Glomerular visceral epithelial cell (primary cell): Measurements from ENCODE around the gene LRRIQ3.
"Not testable (repeated sequence)": the region's sequence is repeated elsewhere in the genome, so short reads cannot be mapped to it uniquely, and the experiment has no call there.

ENCODE experiments used
- DNase-seq: peaks from one replicate; pipeline ENCODE4 v3.0.0-alpha.2; 2016; ENCODE audit errors: extremely low spot score

Gene LRRIQ3, protein sequence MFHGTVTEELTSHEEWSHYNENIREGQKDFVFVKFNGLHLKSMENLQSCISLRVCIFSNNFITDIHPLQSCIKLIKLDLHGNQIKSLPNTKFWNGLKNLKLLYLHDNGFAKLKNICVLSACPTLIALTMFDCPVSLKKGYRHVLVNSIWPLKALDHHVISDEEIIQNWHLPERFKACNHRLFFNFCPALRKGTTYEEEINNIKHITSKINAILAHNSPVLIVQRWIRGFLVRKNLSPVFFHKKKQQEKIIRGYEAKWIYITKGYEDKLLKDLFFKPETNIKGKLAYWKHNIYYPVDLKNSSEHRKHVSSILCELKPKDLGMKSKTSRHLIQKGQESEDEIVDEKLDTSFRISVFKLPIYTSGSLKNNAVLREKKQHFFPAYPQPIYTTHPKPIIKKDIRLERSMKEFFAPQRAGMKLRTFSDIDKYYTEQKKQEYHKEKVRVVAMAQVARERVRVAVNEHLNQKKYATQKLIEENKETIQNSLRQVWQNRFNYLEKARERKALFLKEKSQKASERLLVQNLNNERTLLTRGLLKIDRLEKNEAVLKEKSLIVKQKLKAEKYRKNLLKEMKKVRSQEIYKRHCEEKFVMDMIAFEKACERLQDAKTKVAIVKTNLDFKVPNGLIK

DNA sequence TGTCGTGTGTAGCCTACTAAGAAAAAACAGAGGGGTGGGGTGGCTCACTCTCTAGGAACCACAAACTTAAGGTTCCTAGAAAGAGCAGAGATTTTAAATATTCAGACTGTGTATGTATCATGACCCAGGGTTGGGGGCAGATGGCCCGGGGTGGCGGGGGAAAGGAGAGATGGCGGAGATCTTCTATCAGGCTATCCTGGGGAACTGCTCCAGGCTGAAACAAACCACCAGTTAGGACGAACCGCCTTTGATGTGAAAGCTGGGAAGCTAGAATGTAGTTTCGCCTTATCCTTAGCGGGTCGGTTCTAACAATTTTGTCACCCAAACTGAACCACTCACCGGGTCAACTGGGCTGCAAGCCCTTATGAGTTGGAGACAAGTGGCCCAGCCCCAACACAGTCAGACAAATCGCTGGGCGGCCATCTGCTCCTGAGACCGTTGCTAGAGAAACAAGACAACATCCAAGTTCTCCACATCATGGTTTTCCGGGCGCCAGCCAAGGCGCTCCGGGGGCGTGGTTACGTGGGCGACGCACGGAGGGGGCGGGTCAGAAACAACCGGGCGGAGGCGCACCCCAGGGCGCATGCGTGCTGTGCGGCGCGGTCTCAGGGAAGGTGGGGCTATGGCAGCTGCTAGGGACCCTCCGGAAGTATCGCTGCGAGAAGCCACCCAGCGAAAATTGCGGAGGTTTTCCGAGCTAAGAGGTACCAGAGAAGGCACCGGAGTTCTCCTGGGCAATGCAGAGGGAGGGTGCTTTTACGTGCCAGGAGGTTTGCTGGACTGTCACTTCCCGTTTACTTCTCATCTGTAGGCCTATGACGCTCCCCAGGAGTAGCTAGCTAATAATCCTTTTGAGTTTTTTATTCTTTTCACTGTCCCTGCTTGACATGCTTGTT is at the start of gene LRRIQ3, which contains the start of gene FPGT:
Gene LRRIQ3 (minus strand): TSS at position 520 of the 896 bp plus-strand sequence. CDS start 14,492 bp downstream, outside the sequence.
Gene FPGT (plus strand): TSS at position 586 of the 896 bp plus-strand sequence. CDS start 37 bp downstream, at position 623.
- DNase-seq, result peak; percentile 98

DNA sequence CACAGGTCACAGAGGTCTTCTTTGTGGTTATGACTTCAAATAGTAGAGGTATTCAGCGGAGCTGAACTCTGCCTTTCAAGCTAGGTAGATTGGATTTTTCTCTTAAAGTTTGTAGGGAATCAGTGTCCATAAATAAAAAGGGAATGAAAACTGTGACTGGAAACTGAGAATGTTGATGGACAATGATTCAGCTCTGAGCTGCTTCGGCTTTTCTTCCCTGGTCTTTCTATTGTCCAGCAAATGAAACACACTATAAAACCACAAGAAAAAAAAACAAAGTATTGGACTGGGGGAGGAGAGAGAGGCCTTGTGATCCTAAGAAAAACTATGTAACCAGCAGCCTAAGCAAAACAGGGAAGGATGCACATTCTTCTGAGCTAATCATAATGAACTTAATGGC is 48.3 kb upstream of the LRRIQ3 start:
- DNase-seq, result peak; percentile 48

DNA sequence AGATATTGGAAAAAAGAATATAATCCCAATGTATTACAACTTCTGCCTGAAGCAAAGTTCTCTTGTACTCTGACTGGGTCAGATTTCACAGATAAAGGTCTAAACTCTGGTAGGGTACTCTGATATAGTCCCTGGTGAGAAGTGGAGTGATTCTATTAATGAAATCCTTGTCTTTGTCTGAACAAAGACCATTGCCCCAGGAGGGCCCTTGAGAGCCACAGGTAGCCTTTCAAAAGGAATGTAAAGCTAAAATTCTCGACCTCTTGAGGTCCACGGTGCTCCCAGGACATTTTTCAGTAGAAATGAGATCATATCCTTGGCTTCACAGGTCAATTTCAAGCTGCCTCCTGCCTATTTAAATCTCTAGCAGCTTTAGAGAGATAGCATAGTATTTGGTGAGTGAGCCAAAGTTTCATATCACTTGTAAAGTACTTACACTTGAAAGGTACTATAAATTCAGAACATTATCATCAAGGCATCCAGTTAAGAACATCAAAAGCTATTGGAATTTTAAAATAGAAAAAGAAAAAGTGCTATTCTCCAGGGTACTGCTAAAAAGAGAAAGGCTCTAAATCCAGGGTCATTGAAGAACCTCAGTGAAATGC is 47.3 kb upstream of the LRRIQ3 start:
- no peak for DNase-seq

DNA sequence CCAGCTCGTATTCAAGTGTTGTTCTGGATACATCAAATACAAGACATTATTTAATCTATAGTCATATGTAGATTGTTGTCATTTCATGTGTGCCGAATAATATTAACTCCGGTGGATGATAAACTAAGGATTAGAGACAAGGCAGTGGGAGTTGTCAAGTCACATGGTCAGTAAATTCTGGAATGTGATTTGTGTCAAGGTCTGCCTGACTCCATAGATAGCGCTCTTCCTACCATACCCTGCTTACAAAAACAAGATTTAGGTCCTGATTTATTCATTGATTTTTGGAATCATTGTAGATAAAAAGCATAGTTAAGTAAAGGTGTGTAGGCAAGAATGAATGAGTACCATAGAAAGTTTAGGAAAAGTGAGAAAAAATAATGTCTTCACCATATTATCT is 39.8 kb upstream of the LRRIQ3 start:
- no peak for DNase-seq

DNA sequence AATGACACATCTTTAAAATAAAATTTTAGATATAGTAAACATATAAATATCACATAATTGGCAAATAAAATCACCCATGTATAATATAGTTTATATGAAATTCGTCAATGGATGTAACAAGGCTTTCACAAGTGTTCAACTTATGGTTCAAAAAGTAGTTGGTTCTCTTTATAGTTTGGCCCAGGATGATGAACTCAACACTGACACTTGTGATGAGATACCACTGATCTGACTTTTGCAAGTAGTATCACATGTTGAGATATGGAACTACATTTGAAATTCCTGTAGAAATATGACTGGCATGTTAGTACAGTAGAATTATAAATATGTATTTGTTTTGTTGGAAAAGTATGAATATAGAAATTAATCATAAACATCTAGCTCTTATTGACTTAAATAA is 39.1 kb upstream of the LRRIQ3 start:
- no peak for DNase-seq

DNA sequence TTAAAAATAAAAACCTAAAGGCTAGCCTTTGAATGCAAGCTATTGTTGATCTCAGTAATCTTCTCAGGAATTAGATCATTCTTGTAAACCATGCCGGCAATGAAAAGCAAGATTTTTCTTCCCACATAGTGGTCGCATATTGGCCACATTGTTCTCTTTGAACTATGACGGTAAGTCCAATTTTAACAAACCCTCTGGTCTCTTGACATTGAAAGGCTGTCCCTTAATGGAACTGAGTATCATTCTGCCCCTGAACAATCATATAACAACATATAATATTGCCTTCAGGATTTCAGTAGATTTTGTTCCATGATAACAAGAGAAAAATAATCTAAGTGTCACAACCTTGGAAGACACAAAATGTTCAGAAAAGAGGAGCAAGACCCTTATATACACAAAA is 38.5 kb upstream of the LRRIQ3 start:
- DNase-seq, result no peak

DNA sequence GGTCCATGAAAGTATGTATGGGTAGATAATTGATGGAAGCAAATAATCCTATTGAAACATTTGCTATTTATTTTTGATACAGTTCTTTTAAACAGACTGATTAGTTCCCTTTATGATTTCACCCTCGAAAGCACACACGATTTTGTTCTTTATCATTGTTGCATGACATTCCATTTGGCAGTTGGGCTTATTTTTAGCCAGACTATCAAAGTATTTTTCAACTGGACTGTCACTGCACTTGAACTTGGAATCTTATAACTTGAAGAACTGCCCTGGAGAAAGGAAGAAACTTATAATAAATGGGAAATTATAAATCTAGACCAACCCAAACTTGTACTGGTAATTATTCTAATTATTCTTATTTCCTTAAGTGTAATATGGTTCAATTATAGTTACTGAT is 37.2 kb upstream of the LRRIQ3 start, which contains the start of gene TNNI3K:
Gene TNNI3K (plus strand): TSS at position 235 of the 400 bp plus-strand sequence. CDS start 65 bp downstream, at position 300.
- no peak for DNase-seq

DNA sequence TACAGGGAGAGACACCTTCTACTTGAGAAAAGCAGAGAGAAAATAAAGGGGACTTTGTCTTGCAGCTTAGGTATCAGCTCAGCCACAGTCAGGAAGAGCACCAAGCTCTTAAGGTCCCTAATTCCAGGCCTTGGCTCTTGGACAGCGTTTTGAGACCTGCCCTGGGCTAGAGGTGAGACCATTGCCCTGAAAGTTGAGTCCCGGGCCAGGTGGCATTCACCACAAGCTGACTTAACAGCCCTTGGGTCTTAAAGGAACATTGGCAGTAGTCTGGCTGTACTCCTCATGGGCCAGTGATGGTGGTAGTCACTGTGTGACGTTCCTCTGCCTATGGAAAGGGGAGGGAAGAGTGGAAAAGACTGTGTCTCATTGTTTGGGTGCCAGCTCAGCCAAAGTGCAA is 25.5 kb upstream of the LRRIQ3 start:
- no peak for DNase-seq

DNA sequence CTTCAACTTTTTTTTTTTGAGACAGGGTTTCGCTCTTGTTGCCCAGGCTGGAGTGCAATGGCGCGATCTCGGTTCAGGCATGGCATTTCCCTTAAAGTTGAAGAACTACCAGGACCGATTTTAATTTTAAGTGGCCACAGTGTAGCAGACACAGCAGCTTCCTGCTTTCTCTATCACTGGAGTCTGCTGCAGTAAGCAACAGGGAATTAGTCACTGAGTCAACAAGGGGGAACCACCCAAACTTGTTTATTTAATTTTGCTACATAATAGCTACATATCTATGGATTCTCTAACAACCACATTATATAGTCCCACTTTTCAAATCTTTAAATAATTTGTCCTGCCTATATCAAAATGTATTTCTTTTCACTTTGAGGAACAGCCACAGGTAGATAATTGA is 24.7 kb upstream of the LRRIQ3 start:
- DNase-seq, result no peak

DNA sequence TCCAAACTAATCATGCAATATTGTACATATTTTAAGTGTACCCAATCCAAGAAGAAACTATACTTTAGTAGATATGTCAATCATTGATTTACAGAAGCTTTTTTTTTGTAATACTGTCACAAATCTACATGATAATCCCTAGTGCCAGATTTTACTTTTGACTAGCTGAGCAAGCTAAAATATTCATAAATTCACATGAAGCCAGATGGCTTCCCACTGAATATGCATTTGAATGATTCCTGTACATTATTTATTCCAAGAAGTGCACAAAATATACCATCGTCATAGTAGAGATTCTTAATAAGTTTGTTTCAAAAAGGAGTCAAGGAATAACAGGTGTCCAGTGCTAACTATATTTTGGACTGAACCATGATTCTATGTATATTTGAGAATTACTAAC is 17.3 kb upstream of the LRRIQ3 start:
- DNase-seq, result no peak

DNA sequence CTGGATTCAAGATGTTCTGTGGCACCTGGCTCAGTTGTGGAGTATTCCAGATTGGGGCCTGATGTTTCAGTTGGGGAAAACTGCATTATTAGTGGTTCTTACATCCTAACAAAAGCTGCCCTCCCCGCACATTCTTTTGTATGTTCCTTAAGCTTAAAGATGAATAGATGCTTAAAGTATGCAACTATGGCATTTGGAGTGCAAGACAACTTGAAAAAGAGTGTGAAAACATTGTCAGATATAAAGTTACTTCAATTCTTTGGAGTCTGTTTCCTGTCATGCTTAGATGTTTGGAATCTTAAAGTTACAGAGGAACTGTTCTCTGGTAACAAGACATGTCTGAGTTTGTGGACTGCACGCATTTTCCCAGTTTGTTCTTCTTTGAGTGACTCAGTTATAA is 7.3 kb upstream of the LRRIQ3 start:
- DNase-seq, result no peak

DNA sequence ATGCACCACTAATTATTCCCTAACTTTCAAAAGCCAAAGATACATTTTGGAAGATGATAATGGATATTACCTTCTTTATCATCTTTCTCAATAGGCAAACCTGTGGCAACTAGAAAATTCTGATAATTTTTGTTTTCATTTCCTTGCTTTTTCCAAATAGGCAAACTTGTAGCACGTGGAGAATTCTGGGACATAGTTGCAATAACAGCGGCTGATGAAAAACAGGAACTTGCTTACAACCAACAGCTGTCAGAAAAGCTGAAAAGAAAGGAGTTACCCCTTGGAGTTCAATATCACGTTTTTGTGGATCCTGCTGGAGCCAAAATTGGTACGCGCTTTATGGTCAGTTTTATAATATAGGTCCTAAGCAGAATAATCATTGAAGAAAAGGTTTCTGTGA is 1.5 kb upstream of the LRRIQ3 start:
- no peak for DNase-seq

DNA sequence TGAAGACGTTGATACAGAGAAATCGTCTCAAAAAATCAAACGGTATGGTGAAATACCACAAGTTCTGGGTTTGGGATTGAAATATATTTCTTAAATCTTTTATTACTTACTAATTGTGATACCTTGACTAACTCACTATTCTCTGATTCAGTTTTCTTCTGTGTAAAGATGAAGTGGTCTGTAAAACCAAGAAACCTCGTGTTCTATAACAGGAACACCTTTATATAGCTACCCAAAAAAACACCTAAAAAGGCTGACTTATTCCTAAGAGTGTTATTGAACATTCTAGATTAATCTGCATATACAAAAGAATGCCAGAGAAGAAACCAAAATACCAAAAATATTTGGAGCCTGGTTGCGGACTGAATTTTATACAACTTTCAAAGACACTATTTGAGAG is 721 bp downstream of the LRRIQ3 start:
- DNase-seq, result no peak

DNA sequence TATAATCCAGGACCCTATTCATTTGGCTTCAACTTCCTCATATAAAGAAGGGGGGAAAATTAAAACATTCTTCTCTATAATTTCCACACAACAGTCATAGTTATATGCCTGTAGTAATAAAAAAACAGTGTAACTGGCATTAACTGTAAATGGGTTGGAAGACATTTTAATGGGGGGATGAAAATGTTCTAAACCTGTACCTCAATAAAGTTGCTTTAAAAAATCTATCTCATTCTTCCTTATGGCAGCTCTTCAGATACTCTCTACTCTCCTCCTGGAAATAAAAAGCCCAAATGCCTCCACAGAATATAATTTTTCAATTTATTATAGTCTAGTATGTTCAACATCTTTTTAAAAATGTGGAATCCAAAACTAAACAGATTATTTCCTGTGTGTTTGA is 2.6 kb downstream of the LRRIQ3 start:
- no peak for DNase-seq

DNA sequence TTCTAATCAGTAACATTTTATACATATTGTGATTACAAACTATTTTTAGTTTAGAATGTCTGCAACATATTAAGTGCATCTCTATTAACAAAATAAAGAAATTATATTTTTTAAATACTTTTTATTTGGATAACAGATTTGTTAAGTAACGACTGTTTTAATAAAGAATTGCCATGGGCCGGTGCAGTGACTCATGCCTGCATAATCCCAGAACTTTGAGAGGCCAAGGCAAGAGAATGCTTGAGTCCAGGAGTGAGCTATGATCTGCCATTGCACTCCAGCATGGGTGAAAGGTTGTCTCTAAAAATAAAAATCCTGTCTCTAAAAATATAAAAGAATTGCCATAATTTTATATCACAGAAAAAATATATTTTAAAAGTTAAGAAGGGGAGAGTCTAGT is 4.1 kb downstream of the LRRIQ3 start:
- DNase-seq, result no peak

DNA sequence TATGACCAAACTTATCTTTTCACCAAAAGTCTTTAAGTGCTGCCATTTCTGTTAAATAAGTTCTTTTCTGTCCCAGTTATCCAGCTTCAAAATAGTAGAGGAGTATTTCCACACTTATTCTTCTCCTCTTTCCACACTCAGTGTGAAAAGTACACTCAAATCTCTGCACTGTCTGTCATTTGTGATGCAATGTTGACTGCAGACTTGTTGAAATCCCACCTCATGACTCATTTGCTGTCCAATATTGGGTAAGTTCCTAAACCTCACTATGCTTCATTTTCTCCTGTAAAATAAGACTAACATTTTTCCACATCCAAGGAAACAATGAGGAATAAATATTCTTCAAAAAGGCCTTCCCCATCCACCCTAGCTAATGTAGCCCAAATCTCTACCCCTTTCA is 17.5 kb downstream of the LRRIQ3 start:
- DNase-seq, result no peak

DNA sequence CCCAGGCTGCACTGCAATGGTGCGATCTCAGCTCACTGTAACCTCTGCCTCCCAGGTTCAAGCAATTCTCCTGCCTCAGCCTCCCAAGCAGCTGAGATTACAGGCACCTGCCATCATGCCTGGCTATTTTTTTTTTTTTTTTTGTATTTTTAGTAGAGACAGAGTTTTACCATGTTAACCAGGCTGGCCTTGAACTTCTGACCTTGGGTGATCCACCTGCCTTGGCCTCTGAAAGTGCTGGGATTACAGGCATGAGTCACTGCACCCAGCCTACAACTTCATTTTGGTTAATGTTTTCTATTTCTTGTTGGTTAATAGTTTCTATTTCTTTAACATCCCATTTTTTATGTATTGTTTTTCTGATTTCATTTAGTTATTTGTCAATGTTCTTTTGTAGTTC is 23.6 kb downstream of the LRRIQ3 start:
- DNase-seq, result not testable (repeated sequence)

DNA sequence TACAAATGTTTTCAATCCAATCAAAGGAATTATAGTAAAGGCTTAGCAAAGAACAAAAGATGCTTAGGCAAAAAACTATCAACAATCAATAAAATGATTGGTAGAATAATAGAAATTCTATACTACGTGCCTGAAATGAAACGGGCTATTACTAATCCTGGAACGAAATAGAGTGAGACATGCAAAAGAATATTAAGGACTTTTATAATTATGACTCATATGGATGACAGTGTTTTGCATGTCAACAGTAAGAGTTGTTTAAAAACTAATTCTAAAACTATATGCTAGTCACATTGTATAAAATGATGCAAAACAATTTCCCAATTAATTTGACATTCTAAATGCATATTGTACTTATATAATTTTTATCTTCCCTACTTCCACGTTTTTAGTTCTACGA is 35.6 kb downstream of the LRRIQ3 start:
- DNase-seq, result no peak

DNA sequence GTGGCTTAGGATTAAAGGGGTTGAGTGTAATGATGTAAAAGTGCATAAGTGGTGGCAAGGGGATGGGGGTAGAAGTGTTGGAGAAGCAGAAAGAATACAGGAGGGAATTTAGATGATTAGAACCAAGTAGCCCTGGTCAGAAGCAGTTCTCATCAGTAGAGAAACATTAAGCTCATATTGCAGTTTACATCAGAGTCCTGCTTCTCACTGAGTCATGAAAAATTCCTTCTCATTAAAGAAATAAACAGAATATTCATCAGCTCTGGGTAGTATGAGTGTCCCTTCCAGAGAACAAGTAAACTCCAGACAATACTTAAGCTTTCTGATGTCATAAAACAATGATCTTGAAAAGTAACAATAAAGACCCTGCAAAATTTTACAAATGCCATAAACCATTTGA is 36.5 kb downstream of the LRRIQ3 start:
- no peak for DNase-seq

DNA sequence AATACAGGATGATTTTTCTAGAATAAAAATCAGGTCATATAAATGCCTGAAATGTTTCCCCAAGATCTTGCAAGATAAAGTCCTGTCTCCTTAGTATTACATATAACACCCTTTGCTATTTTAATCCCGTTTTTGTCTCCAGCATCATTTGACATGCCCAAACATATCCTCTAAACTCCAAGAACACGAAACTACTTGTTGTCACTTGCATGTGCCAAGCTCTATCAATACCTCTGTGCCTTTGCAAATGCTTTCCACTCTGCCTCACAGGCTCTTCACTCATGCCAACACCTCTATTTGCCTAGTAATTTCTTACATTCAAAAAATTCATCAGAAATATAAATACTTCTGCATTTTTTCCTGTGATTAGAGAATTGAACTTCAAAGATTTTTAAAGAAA is 37.9 kb downstream of the LRRIQ3 start:
- DNase-seq, result no peak

DNA sequence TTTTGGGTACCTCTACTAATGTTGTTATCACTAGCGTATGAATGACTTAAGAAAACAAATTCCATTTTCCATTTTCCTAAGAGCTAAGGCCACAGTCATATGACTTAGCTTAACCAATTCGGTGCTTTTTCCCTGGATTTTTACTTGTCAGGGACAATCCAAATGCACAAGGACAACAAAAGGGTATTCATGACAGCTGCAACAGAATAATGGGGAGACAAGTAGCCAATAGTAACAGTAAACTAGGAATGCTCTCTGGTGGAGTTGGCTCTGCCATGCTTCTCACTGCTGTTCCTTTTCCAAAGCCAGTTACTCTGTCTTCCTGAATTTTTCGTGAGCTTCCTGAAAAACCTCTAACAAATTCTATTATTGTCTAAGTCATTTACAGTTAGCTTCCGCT is 52.9 kb downstream of the LRRIQ3 start:
- no peak for DNase-seq

DNA sequence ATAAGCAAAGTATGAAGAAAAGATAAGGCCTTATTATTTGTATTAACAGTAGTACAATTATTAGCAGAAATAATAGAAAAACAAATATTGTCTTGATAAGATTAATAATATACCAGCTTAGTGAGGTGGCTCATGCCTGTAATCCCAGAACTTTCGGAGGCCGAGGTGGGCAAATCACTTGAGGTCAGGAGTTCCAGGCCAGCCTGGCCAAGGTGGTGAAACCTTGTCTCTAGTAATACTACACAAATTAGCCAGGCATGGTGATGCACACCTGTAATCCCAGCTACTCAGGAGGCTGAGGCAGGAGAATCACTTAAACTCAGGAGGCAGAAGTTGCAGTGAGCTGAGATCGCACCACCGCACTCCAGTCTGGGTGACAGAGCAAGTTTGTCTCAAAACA is 80.6 kb downstream of the LRRIQ3 start:
- not testable (repeated sequence) for DNase-seq
